ENCODE data around the gene MAPKAP1. TPM values are rescaled to one million over a fixed set of nuclear protein-coding genes. Genes with fewer than 3 reads are reported as not detected.
A peak's percentile ranks its signal among the peaks of the same experiment; 100 is the strongest.

The MAPKAP1 gene
- total RNA-seq, 1 donor from 2014 or later: 81.9 TPM

- no peak for FAIRE-seq
- no peaks in the 10 kb centered on the region for H3K36me3 ChIP-seq (ENCODE audit: control insufficient read depth, insufficient read depth, low read length)
- no peak for TF ChIP-seq CTCF (IDR thresholded peaks at IDR 0.05; ENCODE audit: insufficient read depth, low read length, severe bottlenecking)
- no peak overlapping the region for H3K4me3 ChIP-seq (ENCODE audit: low read depth, low read length)
- H3K27me3 ChIP-seq (ENCODE audit: control insufficient read depth, insufficient read depth, low read length): no peaks in the 10 kb centered on the region
- no peak for DNase-seq (ENCODE audit: low read depth)
Observed at GRCh38 chr9:125493881-125494652, 212.9 kb downstream of the MAPKAP1 start.

GRCh38 chr9:125493384-125493783 is 213.6 kb downstream of the MAPKAP1 start:
- no peak for TF ChIP-seq CTCF (IDR thresholded peaks at IDR 0.05; ENCODE audit: insufficient read depth, low read length, severe bottlenecking)
- FAIRE-seq: peak; percentile 83
- no peaks in the 10 kb centered on the region for H3K36me3 ChIP-seq (ENCODE audit: control insufficient read depth, insufficient read depth, low read length)

GRCh38 chr9:125492719-125493118 is 214.3 kb downstream of the MAPKAP1 start:
- H3K27me3 ChIP-seq (ENCODE audit: control insufficient read depth, insufficient read depth, low read length): no peaks in the 10 kb centered on the region
- H3K4me3 ChIP-seq (ENCODE audit: low read depth, low read length): no peak overlapping the region
- no peak for TF ChIP-seq CTCF (IDR thresholded peaks at IDR 0.05; ENCODE audit: insufficient read depth, low read length, severe bottlenecking)
- H3K36me3 ChIP-seq (ENCODE audit: control insufficient read depth, insufficient read depth, low read length): no peaks in the 10 kb centered on the region
- no peak for DNase-seq (ENCODE audit: low read depth)
- FAIRE-seq: no peak

More at GRCh38 chr9:125493384-125493783, 213.6 kb downstream of the MAPKAP1 start:
- no peak for DNase-seq (ENCODE audit: low read depth)
- no peaks in the 10 kb centered on the region for H3K27me3 ChIP-seq (ENCODE audit: control insufficient read depth, insufficient read depth, low read length)
- H3K4me3 ChIP-seq (ENCODE audit: low read depth, low read length): no peak overlapping the region

GRCh38 chr9:125487842-125488241 is 219.2 kb downstream of the MAPKAP1 start:
- Histone ChIP-seq H3K4me3 (ENCODE audit: low read depth, low read length) (no peak overlapping the region), H3K36me3 (ENCODE audit: control insufficient read depth, insufficient read depth, low read length) (no peaks in the 10 kb centered on the region), H3K27me3 (ENCODE audit: control insufficient read depth, insufficient read depth, low read length) (no peaks in the 10 kb centered on the region)
- FAIRE-seq (no peak), DNase-seq (ENCODE audit: low read depth) (no peak)
- no peak for TF ChIP-seq CTCF (IDR thresholded peaks at IDR 0.05; ENCODE audit: insufficient read depth, low read length, severe bottlenecking)

DNA sequence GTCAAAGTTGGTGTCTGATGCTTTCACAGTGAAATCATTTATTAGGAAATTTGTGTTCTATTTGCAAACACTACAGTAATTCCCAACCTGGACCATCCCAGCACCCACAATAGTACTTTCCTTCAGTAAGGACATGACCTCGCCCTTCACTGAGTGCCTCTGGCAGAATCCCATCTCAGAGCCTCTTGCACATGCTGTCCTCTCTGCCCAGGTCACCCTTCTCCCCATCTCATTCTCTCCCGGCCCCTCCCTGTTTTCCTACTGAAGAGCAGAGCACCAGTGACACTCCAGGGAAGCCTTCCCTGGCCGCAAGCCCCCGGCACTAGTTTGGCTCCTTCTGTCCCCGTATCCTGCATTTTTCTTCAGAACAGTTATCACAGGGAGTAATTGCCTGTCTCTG is 220.4 kb downstream of the MAPKAP1 start:
- no peak overlapping the region for H3K4me3 ChIP-seq (ENCODE audit: low read depth, low read length)
- H3K36me3 ChIP-seq (ENCODE audit: control insufficient read depth, insufficient read depth, low read length): no peaks in the 10 kb centered on the region
- FAIRE-seq: no peak
- no peak for TF ChIP-seq CTCF (IDR thresholded peaks at IDR 0.05; ENCODE audit: insufficient read depth, low read length, severe bottlenecking)
- H3K27me3 ChIP-seq (ENCODE audit: control insufficient read depth, insufficient read depth, low read length): no peaks in the 10 kb centered on the region
- no peak for DNase-seq (ENCODE audit: low read depth)

GRCh38 chr9:125486152-125486508 is 220.9 kb downstream of the MAPKAP1 start:
- FAIRE-seq (no peak), DNase-seq (ENCODE audit: low read depth) (no peak)
- no peaks in the 10 kb centered on the region for H3K36me3 ChIP-seq (ENCODE audit: control insufficient read depth, insufficient read depth, low read length)
- TF ChIP-seq CTCF (IDR thresholded peaks at IDR 0.05; ENCODE audit: insufficient read depth, low read length, severe bottlenecking): no peak
- H3K4me3 ChIP-seq (ENCODE audit: low read depth, low read length): no peak overlapping the region
- no peaks in the 10 kb centered on the region for H3K27me3 ChIP-seq (ENCODE audit: control insufficient read depth, insufficient read depth, low read length)
